Panc1 (cell line): ENCODE measurements around the gene PROX1. TPM values are rescaled to one million over a fixed set of nuclear protein-coding genes. Genes with fewer than 3 reads are reported as not detected.

Source experiments
- ATAC-seq: fragments of 200-7000 bp; cut with Tn5 transposase; 2 replicates; pipeline ENCODE4 v1.9.1; 2020; ENCODE audit warnings: mild to moderate bottlenecking, moderate library complexity
- BruUV-seq: library from RNA; stranded (reverse); fragments of 400-500 nt; replicated peaks from 2 replicates; lab custom pipeline; 2021; lab: Mats Ljungman, UMichigan
- CTCF ChIA-PET: fragments of 300-600 bp; sonication (Branson Sonifier 250); formaldehyde crosslinking; loops from one replicate; lab custom pipeline; 2022; ENCODE audit warnings: antibody characterized with exemption; lab: Charles Lee
- POLR2A ChIA-PET: fragments of 300-600 bp; sonication (Branson Sonifier 250); formaldehyde crosslinking; loops from one replicate; lab custom pipeline; 2022; ENCODE audit warnings: antibody characterized with exemption; lab: Charles Lee
- DNase-seq: peaks from one replicate; pipeline ENCODE4 v3.0.0-alpha.2; 2010; ENCODE audit warnings: low read depth, low spot score
- H3K27ac ChIP-seq: 2 replicates; pipeline ENCODE4 v1.5.1; 2011; ENCODE audit warnings: mild to moderate bottlenecking, low read length, inconsistent platforms
- H3K27me3 ChIP-seq: fragments of 200-500 bp; sonication (Bioruptor generic); 2 replicates; pipeline ENCODE4 v1.6.0; 2014; ENCODE audit warnings: low read length, inconsistent platforms; ENCODE audit not compliant: control insufficient read depth, insufficient read depth
- H3K36me3 ChIP-seq: fragments of 200-500 bp; sonication (Bioruptor generic); 2 replicates; pipeline ENCODE4 v1.5.1; 2014; ENCODE audit warnings: inconsistent platforms, mild to moderate bottlenecking, low read length, moderate library complexity; ENCODE audit not compliant: control insufficient read depth, insufficient read depth
- H3K4me1 ChIP-seq: 2 replicates; pipeline ENCODE4 v1.5.1; 2011; ENCODE audit warnings: inconsistent platforms, mild to moderate bottlenecking, low read length, moderate library complexity; ENCODE audit not compliant: control insufficient read depth, insufficient read depth
- H3K4me3 ChIP-seq, 2 experiments: 2 replicates each; pipeline ENCODE4 v1.5.1; 2011 to 2012; ENCODE audit warnings: low read depth in 2 of 2, low read length in 2 of 2, mild to moderate bottlenecking in 2 of 2, inconsistent platforms in 1 of 2, moderate library complexity in 1 of 2
- H3K9me3 ChIP-seq: fragments of 200-500 bp; sonication (Bioruptor generic); 2 replicates; pipeline ENCODE4 v1.5.1; 2014; ENCODE audit warnings: low read depth, mild to moderate bottlenecking, inconsistent platforms, low read length, moderate library complexity; ENCODE audit not compliant: control insufficient read depth, insufficient read depth
- POLR2AphosphoS5 ChIP-seq: IDR thresholded peaks from 2 replicates; pipeline ENCODE4 v1.6.1; 2012; ENCODE audit warnings: mild to moderate bottlenecking, low read depth, low read length, moderate library complexity
- SIN3A ChIP-seq: IDR thresholded peaks from 2 replicates; pipeline ENCODE4 v1.6.1; 2012; ENCODE audit warnings: low read depth, mild to moderate bottlenecking, low read length, moderate library complexity, borderline replicate concordance; ENCODE audit not compliant: insufficient read depth
- TCF7L2 ChIP-seq: IDR thresholded peaks from 2 replicates; pipeline ENCODE4 v1.6.1; 2011; ENCODE audit warnings: mild to moderate bottlenecking, low read depth, low read length, inconsistent platforms
- in situ Hi-C: cut with HindIII; loops from 2 replicates; pipeline ENCODE4 v1.10.0; 2016; ENCODE audit warnings: low sequenced_read_pairs, low pct_unique_long_range_greater_than_20kb
- intact Hi-C: fragments of 100-400 bp; cut with micrococcal nuclease; formaldehyde crosslinking; loops from one replicate; pipeline ENCODE4 v1.10.0; 2022; ENCODE audit not compliant: unreplicated experiment
- total RNA-seq: library from RNA; stranded (reverse); gene quantifications from one replicate; pipeline ENCODE4 v1.2.1, GENCODE V29; 2021; ENCODE audit not compliant: unreplicated experiment
- TF ChIP-seq, protein P1 (sequence below): fragments of 450-650 bp; IDR thresholded peaks from 2 replicates; pipeline ENCODE4 v1.5.1; 2017; ENCODE audit warnings: mild to moderate bottlenecking
- TF ChIP-seq, protein P2 (sequence below), 2 experiments: IDR thresholded peaks; 2 replicates each; pipeline ENCODE4 v1.6.1; 2011 to 2012; ENCODE audit warnings: low read depth in 2 of 2, control low read depth in 1 of 2, low read length in 1 of 2, mild to moderate bottlenecking in 1 of 2, moderate library complexity in 1 of 2; ENCODE audit not compliant: insufficient read depth in 1 of 2

The PROX1 gene
- total RNA-seq, 1 experiment from 2014 or later, result 0.13 TPM

DNA sequence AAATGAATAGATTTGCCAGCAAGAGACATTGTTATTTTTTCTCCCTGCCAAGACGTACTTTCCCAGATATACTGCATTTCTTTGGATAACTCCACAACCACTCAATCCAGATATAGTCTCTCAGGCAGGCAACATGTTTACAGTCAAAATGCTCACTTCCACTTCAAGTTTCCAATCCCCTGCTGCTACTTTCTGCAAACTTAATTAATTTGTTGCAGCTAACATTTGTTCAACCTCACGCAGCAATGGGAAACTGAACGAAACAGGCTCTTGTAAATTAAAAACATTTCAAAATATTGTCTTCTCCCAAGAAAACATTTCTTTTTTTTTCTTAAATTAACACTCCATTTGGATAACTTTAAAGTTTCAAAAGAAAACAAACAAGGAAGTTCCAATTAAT lies 45.7 kb upstream of the PROX1 start:
- ATAC-seq (no peak), DNase-seq (no peak)
- Histone ChIP-seq H3K9me3 (no peaks in the 10 kb centered on the region), H3K4me3 (no peak overlapping the region), H3K27me3 (peaks cover under 1% of the 10 kb centered on the region; the same call in 1 of the 2 replicates), H3K27ac (no peak overlapping the region), H3K36me3 (no peaks in the 10 kb centered on the region), H3K4me1 (no peaks in the 10 kb centered on the region)
- ChIA-PET CTCF (no interaction called here), POLR2A (no interaction called here)
- TF ChIP-seq, protein P1, sequence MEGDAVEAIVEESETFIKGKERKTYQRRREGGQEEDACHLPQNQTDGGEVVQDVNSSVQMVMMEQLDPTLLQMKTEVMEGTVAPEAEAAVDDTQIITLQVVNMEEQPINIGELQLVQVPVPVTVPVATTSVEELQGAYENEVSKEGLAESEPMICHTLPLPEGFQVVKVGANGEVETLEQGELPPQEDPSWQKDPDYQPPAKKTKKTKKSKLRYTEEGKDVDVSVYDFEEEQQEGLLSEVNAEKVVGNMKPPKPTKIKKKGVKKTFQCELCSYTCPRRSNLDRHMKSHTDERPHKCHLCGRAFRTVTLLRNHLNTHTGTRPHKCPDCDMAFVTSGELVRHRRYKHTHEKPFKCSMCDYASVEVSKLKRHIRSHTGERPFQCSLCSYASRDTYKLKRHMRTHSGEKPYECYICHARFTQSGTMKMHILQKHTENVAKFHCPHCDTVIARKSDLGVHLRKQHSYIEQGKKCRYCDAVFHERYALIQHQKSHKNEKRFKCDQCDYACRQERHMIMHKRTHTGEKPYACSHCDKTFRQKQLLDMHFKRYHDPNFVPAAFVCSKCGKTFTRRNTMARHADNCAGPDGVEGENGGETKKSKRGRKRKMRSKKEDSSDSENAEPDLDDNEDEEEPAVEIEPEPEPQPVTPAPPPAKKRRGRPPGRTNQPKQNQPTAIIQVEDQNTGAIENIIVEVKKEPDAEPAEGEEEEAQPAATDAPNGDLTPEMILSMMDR, result no peak
- no peak for TF ChIP-seq SIN3A
- TF ChIP-seq, protein P2, sequence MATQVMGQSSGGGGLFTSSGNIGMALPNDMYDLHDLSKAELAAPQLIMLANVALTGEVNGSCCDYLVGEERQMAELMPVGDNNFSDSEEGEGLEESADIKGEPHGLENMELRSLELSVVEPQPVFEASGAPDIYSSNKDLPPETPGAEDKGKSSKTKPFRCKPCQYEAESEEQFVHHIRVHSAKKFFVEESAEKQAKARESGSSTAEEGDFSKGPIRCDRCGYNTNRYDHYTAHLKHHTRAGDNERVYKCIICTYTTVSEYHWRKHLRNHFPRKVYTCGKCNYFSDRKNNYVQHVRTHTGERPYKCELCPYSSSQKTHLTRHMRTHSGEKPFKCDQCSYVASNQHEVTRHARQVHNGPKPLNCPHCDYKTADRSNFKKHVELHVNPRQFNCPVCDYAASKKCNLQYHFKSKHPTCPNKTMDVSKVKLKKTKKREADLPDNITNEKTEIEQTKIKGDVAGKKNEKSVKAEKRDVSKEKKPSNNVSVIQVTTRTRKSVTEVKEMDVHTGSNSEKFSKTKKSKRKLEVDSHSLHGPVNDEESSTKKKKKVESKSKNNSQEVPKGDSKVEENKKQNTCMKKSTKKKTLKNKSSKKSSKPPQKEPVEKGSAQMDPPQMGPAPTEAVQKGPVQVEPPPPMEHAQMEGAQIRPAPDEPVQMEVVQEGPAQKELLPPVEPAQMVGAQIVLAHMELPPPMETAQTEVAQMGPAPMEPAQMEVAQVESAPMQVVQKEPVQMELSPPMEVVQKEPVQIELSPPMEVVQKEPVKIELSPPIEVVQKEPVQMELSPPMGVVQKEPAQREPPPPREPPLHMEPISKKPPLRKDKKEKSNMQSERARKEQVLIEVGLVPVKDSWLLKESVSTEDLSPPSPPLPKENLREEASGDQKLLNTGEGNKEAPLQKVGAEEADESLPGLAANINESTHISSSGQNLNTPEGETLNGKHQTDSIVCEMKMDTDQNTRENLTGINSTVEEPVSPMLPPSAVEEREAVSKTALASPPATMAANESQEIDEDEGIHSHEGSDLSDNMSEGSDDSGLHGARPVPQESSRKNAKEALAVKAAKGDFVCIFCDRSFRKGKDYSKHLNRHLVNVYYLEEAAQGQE (IDR thresholded peaks at IDR 0.05; ENCODE audit: insufficient read depth in 1 of 2, low read depth in 2 of 2, low read length in 1 of 2), result no peak
- no peak for TF ChIP-seq TCF7L2
- no peak for TF ChIP-seq POLR2AphosphoS5
- intact Hi-C loops (no loop called here), in situ Hi-C loops (no loop called here)
- no TSS peak for BruUV-seq

DNA sequence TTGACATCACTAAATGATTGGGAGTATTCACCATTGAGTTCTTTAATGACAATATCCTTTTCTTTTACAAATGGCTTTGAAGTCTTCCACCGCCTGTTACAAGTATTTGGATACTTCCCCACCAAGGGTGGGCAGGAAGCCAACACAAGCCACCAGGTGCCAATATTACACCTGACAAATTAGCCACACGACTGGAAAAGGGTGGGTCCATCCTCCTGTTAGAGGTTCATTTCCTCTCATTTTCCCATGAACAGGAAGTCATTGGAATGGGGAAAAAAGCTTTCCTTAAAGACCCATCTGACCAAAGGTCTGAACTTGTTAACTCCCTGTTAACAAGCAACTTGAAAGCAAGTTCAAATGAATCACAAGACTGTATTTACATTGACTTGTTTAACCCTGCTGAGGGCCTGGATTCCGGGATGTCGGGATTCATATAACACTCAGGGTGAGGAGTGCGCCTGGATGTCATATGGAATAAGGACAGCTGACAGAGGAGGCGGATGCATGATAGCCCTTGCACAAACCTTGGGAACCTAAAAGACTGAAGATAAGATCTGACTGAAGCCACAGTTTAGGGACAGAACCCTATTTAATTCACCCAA lies 40.5 kb upstream of the PROX1 start:
- DNase-seq, result no peak
- intact Hi-C loops, result no loop called here

More for the DNA sequence above, 40.5 kb upstream of the PROX1 start:
- in situ Hi-C loops, result no loop called here
- peaks cover 7% of the 10 kb centered on the region for H3K27me3 ChIP-seq
- H3K36me3 ChIP-seq, result no peaks in the 10 kb centered on the region
- BruUV-seq, result no TSS peak
- ChIA-PET POLR2A (no interaction called here), CTCF (no interaction called here)
- H3K4me1 ChIP-seq, result no peaks in the 10 kb centered on the region
- no peak overlapping the region for H3K27ac ChIP-seq
- no peak for ATAC-seq
- TF ChIP-seq, protein P2 (IDR thresholded peaks at IDR 0.05; ENCODE audit: insufficient read depth in 1 of 2, low read depth in 2 of 2, low read length in 1 of 2), result no peak
- no peak overlapping the region for H3K4me3 ChIP-seq
- no peaks in the 10 kb centered on the region for H3K9me3 ChIP-seq
